ENCODE results near the gene HOXD9. TPM values are rescaled to one million over a fixed set of nuclear protein-coding genes. Genes with fewer than 3 reads are reported as not detected.
A peak's percentile ranks its signal among the peaks of the same experiment; 100 is the strongest.

Gene HOXD9
- total RNA-seq, 2 experiments from 2014 or later: not detected

DNA sequence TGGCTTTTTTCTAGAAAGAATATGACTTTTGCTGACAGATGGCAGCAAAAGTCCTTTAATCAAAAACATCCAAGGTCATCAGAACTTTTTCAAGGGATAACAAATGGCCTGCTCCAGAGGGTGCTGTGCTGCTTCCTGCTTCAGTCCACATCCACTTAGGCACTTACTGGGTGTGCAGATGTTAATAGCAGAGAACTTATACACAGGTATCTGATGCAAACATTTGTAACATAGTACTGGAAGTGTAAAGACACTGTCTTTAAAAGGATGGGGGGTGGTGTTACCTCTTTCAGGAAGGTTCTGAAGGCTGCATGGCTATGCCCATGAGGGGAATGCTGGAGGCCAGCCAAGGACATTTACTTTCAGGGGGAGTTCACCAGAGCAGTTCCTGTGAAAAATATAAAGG, 12.5 kb downstream of the HOXD9 start:
- Mint-ChIP-seq H3K36me3 (ENCODE audit: low read depth) (peaks cover 8% of the 10 kb centered on the region), H3K9me3 (ENCODE audit: insufficient read depth) (no peaks in the 10 kb centered on the region), H3K4me3 (no peak overlapping the region), H3K4me1 (ENCODE audit: low read depth) (peaks cover 36% of the 10 kb centered on the region), H3K27ac (no peak overlapping the region), H3K27me3 (ENCODE audit: low read depth) (peaks cover 86% of the 10 kb centered on the region)
- DNase-seq (no peak), ATAC-seq (no peak)
- ChIA-PET CTCF (interaction anchor here (4.3 kb wide), 1 partner anchor 419 kb away, joined by 20 read pairs; no protein-coding TSS in a partner anchor), POLR2A (no interaction called here)

DNA sequence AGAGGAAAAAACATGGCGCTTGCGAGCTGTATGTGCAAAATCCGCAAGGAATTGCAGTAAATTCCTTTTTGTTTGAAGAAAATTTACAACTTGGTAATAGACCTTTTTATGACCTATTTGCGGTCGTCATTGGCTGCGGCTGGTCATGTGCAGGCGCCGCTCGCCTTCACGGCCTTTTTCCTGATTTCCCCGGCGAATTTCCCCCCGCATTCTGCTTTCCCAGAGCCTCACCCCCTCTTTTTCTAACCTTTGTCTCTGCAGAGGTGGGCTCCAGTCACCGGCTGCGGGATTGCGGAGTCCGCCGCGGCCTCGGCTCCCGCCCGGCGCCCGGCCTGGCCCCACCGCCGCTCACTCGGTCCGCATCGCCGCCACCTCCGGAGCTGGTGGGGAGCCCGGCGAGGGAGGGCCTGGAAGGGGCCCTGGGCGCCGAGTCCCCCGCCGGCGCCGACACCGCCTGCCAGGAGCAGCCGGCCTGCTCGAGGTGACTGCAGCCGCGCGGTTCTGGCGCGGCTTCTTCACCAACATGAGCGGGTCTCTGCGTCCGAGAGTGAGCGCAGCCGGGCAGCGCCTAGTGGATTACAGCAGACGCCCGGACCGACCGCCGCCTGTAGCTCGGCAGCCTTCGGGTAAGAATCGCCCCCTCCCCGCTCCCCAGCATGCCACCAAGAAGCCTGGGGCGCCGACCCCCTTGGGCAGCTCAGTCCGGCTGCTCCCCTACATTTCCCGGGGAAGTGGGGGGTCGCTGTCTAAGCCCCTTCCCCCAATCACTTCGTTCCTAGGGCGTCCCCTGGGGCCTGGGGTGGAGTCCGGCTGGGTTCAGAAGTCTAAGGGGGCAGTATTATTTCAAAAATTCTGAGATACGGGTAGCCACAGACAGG, 14.1 kb downstream of the HOXD9 start:
- ChIA-PET POLR2A (no interaction called here), CTCF (interaction anchor here (1.2 kb wide), 1 partner anchor 418 kb away, joined by 3 read pairs; no protein-coding TSS in a partner anchor)
- peaks cover 36% of the 10 kb centered on the region for H3K4me1 Mint-ChIP-seq (ENCODE audit: low read depth)
- no peak overlapping the region for H3K4me3 Mint-ChIP-seq
- ATAC-seq: no peak
- peaks cover 83% of the 10 kb centered on the region for H3K27me3 Mint-ChIP-seq (ENCODE audit: low read depth)
- peaks cover 6% of the 10 kb centered on the region for H3K36me3 Mint-ChIP-seq (ENCODE audit: low read depth)
- no peak for DNase-seq
- no peaks in the 10 kb centered on the region for H3K9me3 Mint-ChIP-seq (ENCODE audit: insufficient read depth)
- no peak overlapping the region for H3K27ac Mint-ChIP-seq

DNA sequence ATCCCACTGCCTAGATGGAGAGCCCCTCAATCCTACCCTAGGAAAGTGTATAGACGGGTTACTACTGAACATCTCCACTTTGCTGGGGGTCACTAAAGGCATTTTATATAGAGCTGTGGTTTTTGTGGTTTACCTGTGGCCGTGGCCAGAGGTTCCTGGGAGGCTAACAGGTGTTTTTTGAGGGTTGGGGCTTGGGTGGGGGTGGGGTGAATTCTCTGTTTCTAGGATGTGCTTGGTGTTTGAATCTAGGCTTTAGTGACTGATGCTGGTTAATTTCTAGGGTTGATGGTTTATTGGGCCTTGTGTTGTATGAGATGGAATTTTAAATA, 14.7 kb downstream of the HOXD9 start:
- POLR2A ChIA-PET: no interaction called here
- H3K27me3 Mint-ChIP-seq (ENCODE audit: low read depth): peaks cover 83% of the 10 kb centered on the region
- H3K9me3 Mint-ChIP-seq (ENCODE audit: insufficient read depth): no peaks in the 10 kb centered on the region
- peaks cover 32% of the 10 kb centered on the region for H3K4me1 Mint-ChIP-seq (ENCODE audit: low read depth)
- no peak overlapping the region for H3K4me3 Mint-ChIP-seq
- CTCF ChIA-PET: interaction anchor here (1.2 kb wide), 1 partner anchor 417 kb away, joined by 3 read pairs; no protein-coding TSS in a partner anchor
- H3K27ac Mint-ChIP-seq: no peak overlapping the region
- DNase-seq: no peak
- H3K36me3 Mint-ChIP-seq (ENCODE audit: low read depth): peaks cover 6% of the 10 kb centered on the region
- ATAC-seq: no peak

DNA sequence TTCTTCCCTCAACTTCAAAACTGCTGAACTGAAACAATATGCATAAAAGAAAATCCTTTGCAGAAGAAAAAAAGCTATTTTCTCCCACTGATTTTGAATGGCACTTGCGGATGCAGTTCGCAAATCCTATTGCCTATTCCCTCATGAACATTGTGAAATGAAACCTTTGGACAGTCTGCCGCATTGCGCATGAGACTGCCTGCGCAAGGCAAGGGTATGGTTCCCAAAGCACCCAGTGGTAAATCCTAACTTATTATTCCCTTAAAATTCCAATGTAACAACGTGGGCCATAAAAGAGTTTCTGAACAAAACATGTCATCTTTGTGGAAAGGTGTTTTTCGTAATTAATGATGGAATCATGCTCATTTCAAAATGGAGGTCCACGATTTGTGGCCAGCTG, 15.4 kb downstream of the HOXD9 start:
- DNase-seq: no peak
- ChIA-PET POLR2A (no interaction called here), CTCF (interaction anchor here (1.7 to 4.6 kb wide), 3 partner anchors 11 to 1011 kb away, joined by 8 to 22 read pairs (median 17); no protein-coding TSS in a partner anchor)
- H3K9me3 Mint-ChIP-seq (ENCODE audit: insufficient read depth): no peaks in the 10 kb centered on the region
- H3K4me1 Mint-ChIP-seq (ENCODE audit: low read depth): peaks cover 31% of the 10 kb centered on the region
- H3K27me3 Mint-ChIP-seq (ENCODE audit: low read depth): peaks cover 79% of the 10 kb centered on the region
- H3K4me3 Mint-ChIP-seq: no peak overlapping the region
- ATAC-seq: no peak
- peaks cover 6% of the 10 kb centered on the region for H3K36me3 Mint-ChIP-seq (ENCODE audit: low read depth)
- H3K27ac Mint-ChIP-seq: no peak overlapping the region

DNA sequence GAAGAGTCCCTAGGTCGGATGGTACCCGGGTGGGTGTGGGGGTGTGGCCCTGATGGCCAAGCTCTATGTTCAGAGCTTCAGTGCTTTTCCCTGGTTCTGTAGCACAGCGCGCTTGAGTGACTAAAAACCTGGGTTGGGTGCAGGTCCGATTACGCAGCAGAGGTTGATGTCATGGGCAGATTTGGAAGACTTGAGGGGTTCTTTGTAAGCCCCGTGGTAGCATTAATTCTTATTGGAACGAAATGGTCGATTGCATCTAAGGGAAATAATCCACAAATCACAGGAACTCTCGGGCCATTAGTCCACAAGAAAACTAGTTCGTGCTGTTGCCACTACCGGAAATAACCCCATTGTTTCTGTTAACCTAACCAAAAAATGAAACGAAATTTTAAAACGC, 16.0 kb downstream of the HOXD9 start:
- Mint-ChIP-seq H3K36me3 (ENCODE audit: low read depth) (peaks cover 6% of the 10 kb centered on the region), H3K4me1 (ENCODE audit: low read depth) (peaks cover 31% of the 10 kb centered on the region), H3K27ac (no peak overlapping the region), H3K9me3 (ENCODE audit: insufficient read depth) (no peaks in the 10 kb centered on the region), H3K27me3 (ENCODE audit: low read depth) (peaks cover 72% of the 10 kb centered on the region), H3K4me3 (peak overlapping the region; percentile 9)
- ChIA-PET CTCF (interaction anchor here (0.8 to 4.6 kb wide), 10 partner anchors 8 to 1010 kb away, joined by 3 to 89 read pairs (median 10); no protein-coding TSS in a partner anchor), POLR2A (no interaction called here)
- DNase-seq: no peak
- ATAC-seq: no peak

DNA sequence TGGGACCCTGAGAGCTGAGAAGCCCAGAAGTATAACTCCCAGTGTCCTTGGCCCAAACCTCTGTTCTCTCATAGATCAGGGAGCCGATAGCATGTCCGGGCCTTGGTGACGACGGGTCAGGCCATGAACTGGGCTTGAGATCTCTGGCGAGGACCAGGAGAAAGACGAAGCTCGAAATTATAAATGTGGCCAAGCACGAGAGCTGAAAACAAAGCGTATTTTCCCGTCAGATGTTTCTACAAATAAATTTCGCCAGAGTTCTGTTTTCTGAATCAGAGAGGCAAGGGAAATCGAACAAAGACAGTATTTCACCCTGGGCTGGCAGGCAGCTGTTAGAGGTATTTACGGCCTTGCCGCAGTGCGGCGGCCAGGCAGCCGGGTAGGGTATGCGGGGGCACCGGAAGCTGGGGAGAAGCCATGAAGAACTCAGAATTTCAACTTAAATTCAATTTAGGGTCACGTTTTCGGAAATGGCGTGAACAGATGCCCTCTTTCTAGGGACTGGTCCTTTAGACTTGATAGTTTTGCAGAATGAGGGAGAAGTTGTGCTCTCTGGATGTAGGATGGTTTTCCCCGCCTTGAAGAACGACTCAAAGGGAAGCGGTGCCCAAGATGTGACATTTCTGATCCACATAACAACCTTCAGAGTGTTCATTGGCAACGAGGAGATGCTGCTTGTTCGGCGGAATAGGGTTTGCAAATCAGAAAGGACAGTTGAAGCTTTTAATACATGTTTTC, 16.6 kb downstream of the HOXD9 start:
- Mint-ChIP-seq H3K9me3 (ENCODE audit: insufficient read depth) (no peaks in the 10 kb centered on the region), H3K4me3 (peak overlapping the region; percentile 9), H3K27me3 (ENCODE audit: low read depth) (peaks cover 72% of the 10 kb centered on the region), H3K4me1 (ENCODE audit: low read depth) (peaks cover 31% of the 10 kb centered on the region), H3K27ac (no peak overlapping the region), H3K36me3 (ENCODE audit: low read depth) (peaks cover 6% of the 10 kb centered on the region)
- POLR2A ChIA-PET: no interaction called here
- DNase-seq (no peak), ATAC-seq (no peak)
- CTCF ChIA-PET: interaction anchor here (0.8 to 4.6 kb wide), 12 partner anchors 9 to 1010 kb away, joined by 3 to 89 read pairs (median 6); no protein-coding TSS in a partner anchor

DNA sequence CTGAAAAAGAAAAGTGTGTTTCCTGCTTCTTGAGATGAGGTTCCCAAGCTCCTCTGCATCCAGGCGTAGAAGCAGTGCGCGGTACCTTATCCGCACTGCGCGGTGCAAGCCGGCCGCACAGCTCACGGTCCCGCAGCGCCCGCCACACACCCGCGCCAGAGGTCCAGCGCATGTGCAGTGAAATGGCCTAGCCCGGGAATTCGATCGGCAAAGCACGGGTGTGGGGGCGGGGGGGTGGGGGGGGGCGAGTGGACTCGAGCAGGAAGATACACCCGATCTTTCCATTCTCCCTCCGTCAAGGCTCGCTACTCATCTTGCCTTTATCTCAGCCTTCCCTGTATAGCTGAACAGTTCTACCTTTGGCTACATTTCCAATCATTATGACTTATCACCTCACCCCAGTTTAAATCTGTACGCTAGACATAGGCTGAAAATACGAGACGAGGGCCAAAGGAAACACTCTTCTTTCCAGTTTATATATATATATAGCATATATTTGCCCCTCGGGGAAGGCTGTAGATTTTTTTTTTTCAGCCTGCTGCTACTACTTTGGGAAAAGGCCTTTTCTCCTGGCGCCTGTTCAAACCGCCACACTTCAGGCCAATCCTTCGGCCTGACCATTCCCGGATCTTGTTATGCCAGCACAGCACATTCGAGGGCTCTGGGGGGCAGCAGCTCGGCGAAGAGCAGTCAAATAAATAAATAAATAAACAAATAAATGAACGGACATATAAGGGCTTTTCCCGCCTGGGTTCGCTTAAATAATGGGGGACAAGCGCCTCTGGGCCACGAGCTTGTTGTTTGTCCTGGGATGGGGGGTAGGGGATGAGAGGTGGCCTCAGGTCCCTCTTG, 17.4 kb downstream of the HOXD9 start:
- peaks cover 6% of the 10 kb centered on the region for H3K36me3 Mint-ChIP-seq (ENCODE audit: low read depth)
- ChIA-PET CTCF (interaction anchor here (0.6 to 4.6 kb wide), 34 partner anchors 8 to 1016 kb away, joined by 3 to 89 read pairs (median 4); no protein-coding TSS in a partner anchor), POLR2A (no interaction called here)
- no peak overlapping the region for H3K27ac Mint-ChIP-seq
- no peak overlapping the region for H3K4me3 Mint-ChIP-seq
- ATAC-seq (no peak), DNase-seq (no peak)
- no peaks in the 10 kb centered on the region for H3K9me3 Mint-ChIP-seq (ENCODE audit: insufficient read depth)
- peaks cover 70% of the 10 kb centered on the region for H3K27me3 Mint-ChIP-seq (ENCODE audit: low read depth)
- peaks cover 31% of the 10 kb centered on the region for H3K4me1 Mint-ChIP-seq (ENCODE audit: low read depth)

DNA sequence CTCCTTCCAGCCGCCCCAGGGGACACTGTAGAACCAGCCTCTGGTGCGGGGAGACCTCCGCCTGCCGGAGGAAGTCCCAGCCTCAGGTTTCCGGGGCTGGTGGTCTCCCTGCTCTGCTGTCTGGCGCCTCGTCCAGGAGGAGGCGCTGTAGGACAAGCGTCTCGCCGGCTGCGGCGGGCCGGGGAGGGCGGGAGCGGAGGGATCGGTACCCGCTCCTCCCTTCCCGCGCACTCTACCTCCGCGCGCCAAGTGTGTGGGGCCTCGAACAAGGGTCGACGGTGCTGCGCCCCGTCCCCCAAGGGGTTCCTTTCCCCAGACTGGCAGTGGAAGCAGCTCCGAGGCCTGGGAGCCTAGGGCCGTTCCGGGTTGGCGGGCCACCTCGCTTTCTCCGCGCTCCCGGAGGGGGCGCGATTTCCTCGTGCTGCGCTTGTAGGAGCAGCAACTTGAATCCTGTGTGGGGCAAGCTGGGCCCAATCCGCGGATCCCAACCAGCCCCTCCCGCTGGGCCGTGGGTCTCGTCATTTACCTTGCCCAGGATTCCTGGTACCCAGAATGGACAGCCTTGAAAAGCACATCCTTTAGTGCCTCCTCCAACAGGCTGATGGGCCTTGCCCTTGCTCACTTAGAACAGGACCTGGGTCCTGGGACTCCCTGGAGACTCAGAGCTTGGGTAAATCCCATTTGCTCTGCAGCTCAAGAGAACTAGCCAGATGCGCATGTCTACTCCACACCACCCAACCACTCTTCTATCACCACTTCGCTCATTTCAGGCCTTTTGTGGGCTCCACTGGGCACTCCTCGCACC, 18.2 kb downstream of the HOXD9 start:
- H3K4me3 Mint-ChIP-seq: peak overlapping the region; percentile 6
- H3K9me3 Mint-ChIP-seq (ENCODE audit: insufficient read depth): no peaks in the 10 kb centered on the region
- H3K27ac Mint-ChIP-seq: no peak overlapping the region
- peaks cover 4% of the 10 kb centered on the region for H3K36me3 Mint-ChIP-seq (ENCODE audit: low read depth)
- H3K4me1 Mint-ChIP-seq (ENCODE audit: low read depth): peaks cover 29% of the 10 kb centered on the region
- peak; percentile 93 for ATAC-seq
- POLR2A ChIA-PET: no interaction called here
- CTCF ChIA-PET: interaction anchor here (0.6 to 4.6 kb wide), 36 partner anchors 9 to 1015 kb away, joined by 3 to 89 read pairs (median 4); partner anchors contain the start of gene HOXD4
- peaks cover 69% of the 10 kb centered on the region for H3K27me3 Mint-ChIP-seq (ENCODE audit: low read depth)
- peak; percentile 79 for DNase-seq

DNA sequence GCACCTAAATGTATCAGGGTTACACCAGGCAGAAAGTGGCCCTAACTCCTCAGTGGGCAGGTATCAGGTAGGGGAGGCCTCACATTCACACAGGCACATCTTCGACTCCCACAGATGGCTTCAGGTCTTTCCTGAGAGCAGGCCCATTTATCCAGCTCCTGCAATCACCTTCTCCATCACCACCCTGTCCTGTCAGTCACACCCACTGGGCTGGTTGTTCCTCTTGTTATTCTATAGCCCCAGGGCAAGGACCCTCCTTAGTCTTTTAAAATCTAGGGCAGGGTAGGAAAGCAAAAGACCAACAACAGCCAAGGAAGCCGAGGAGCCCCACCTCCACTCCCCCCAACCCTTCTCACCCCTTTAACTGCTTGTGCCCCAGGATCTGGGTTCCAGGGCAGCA, 19.8 kb downstream of the HOXD9 start:
- H3K36me3 Mint-ChIP-seq (ENCODE audit: low read depth): peaks cover 4% of the 10 kb centered on the region
- no peak for ATAC-seq

DNA sequence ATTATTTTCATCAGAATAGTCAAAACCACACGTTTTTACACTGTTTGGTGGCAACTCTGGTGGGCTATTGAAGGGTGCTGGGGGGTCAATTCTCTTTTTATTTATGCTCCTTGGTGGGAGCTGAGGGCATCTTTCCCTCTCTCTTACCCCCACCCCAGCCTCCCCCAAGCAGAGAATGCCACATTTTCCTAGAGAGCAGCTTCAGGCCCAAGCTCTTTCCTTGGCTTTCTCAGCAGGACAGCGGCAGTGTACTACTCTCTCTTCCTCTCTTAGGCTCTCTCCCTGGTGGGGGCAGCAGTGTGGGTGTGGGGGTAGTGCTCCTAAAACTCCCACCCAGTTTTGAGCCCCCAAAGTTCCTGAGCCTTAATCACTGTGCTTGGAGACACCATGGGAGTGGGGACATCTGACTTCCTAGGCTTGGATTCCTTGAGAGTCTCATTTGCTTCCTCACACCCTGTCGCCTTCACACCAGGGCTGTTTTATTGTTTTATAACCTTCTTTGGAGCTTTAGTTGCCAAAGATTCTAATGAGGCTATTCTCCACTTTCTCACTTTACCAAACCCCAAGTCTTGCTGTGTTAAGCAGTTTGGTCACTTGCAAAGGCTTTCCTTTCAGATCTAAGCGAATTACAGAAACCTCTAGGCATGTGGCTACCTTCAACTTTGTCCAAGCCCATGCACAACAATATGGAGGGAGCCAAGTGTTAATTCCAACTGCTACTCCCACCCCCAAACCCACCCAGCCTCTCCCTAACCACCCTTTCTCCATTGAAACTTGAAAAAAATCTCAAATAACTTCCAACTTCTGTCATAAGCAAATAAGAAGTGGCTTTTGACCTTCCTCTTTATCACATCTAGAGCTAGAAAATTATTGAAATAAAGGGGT, 22.8 kb downstream of the HOXD9 start:
- Mint-ChIP-seq H3K4me3 (no peak overlapping the region), H3K27me3 (ENCODE audit: low read depth) (peaks cover 72% of the 10 kb centered on the region), H3K9me3 (ENCODE audit: insufficient read depth) (no peaks in the 10 kb centered on the region), H3K36me3 (ENCODE audit: low read depth) (no peaks in the 10 kb centered on the region), H3K27ac (no peak overlapping the region), H3K4me1 (ENCODE audit: low read depth) (peaks cover 6% of the 10 kb centered on the region)
- ChIA-PET POLR2A (no interaction called here), CTCF (interaction anchor here (1.2 to 3.4 kb wide), 6 partner anchors 19 to 1003 kb away, joined by 4 to 20 read pairs (median 5); no protein-coding TSS in a partner anchor)
- ATAC-seq (no peak), DNase-seq (no peak)

More for the DNA sequence above, 19.8 kb downstream of the HOXD9 start:
- no peak overlapping the region for H3K27ac Mint-ChIP-seq
- no peak for DNase-seq
- POLR2A ChIA-PET: no interaction called here
- CTCF ChIA-PET: interaction anchor here (1.4 to 4.6 kb wide), 3 partner anchors 15 to 412 kb away, joined by 6 to 22 read pairs (median 20); no protein-coding TSS in a partner anchor
- H3K4me3 Mint-ChIP-seq: no peak overlapping the region
- peaks cover 20% of the 10 kb centered on the region for H3K4me1 Mint-ChIP-seq (ENCODE audit: low read depth)
- H3K27me3 Mint-ChIP-seq (ENCODE audit: low read depth): peaks cover 70% of the 10 kb centered on the region
- H3K9me3 Mint-ChIP-seq (ENCODE audit: insufficient read depth): no peaks in the 10 kb centered on the region
